GM18520 (cell line): ENCODE results near the gene TM4SF20.

Source experiments
- ATAC-seq: cut with Tn5 transposase; IDR thresholded peaks from one replicate; pipeline ENCODE4 v1.9.1; 2021; ENCODE audit not compliant: unreplicated experiment

Gene TM4SF20

GRCh38 chr2:227379095-227379494, at the start of gene TM4SF20:
TM4SF20 (minus strand) TSS chr2:227379306; CDS start chr2:227379268, 38 bp downstream.
- no peak for ATAC-seq

- no peak for ATAC-seq
Observed at GRCh38 chr2:227428731-227429285, 49.7 kb upstream of the TM4SF20 start.

GRCh38 chr2:227423656-227424499, 44.8 kb upstream of the TM4SF20 start:
- ATAC-seq = no peak

DNA sequence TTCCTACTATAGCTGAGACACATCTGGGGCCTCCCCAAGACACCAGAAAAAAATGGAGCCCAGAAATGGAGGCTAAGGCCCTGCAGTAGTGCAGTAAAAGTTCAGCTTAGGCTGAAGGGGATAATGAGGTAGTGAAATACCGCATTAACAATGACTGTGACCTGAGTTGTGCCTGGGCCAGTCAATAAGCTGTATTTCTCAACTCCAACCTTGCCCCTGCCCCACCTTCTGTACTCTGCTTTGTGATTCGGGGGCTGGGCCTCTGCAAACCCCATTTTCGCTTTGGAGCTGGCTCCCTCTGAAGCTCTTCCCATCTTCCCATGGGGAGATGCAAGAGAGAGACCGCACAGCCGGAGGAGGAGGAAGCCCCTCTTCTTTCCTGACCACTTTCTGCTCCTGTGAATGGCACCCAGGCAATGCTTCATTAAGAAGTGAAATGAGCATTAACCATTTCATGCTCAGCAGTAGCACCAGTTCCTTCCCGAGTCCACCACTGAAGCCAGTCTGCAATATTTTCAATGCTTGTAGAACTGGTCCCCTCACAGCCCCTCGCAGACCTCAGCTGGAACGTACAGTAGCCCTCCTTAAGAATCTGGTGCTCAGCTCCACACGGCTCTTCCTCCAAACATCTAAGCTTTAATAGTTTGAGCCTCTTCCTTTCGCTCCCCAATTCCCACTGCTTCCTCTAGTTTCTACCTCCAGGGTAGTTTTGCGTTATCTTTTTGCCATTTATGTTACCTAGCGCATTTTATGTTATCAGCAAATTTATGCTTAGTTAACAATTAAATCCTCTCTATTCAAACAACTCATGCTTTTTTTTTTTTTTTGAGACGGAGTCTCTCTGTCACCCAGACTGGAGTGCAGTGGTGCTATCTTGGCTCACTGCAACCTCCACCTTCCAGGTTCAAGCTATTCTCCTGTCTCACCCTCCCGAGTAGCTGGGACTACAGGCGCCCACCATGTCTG, 41.3 kb upstream of the TM4SF20 start:
- ATAC-seq = no peak

GRCh38 chr2:227416701-227417100, 37.6 kb upstream of the TM4SF20 start:
- ATAC-seq = no peak

- no peak for ATAC-seq
Observed at GRCh38 chr2:227415538-227416424, 36.7 kb upstream of the TM4SF20 start.

- no peak for ATAC-seq
Observed at GRCh38 chr2:227414846-227415245, 35.7 kb upstream of the TM4SF20 start.

GRCh38 chr2:227413371-227413770, 34.3 kb upstream of the TM4SF20 start:
- no peak for ATAC-seq

DNA sequence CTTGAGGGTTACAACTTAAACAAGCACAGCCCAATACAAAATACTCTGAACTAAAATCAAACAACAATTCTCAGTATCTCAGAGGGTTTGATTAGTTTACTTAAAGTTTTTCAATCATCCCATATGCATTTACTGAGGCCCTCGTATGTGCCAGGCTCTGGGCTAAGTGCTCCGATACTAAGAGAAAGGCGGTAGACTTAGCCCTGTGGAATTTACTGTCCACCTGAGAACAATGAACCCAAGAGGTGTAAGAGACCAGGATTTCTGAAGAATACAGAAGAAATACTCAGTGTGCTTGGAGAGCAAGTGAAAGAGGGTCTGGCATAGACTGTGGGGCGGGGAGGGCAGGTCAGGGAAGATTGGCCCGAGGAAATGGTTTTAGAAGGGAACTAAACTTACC, 33.8 kb upstream of the TM4SF20 start:
- ATAC-seq = no peak

GRCh38 chr2:227411990-227412350, 32.9 kb upstream of the TM4SF20 start:
- no peak for ATAC-seq

DNA sequence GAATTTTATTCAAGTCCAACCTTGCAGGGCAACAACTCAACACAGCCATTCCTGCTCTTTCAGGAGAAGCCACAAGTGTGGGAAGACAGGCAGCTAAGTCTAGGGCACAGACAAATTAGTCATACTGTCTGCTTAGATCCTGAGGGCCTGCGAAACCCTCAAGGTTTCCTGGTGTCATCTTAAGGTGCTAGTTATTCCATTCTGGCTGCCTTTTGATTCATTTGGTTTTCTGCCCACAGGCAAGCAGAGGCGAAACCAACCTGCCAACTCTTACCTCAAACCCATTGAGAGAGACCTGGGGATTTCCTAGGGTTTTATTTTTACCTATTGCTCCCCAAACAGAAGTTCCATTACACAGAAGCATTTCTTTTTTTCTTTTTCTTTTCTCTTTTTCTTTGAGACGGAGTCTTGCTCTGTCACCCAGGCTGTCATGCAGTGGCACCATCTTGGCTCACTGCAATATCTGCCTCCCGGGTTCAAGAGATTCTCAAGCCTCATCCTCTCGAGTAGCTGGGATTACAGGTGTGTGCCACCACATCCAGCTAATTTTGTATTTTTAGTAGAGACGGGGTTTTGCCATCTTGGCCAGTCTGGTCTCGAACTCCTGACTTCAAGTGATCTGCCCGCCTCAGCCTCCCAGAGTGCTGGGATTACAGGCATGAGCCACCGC, 32.3 kb upstream of the TM4SF20 start:
- peak; percentile 74 for ATAC-seq

DNA sequence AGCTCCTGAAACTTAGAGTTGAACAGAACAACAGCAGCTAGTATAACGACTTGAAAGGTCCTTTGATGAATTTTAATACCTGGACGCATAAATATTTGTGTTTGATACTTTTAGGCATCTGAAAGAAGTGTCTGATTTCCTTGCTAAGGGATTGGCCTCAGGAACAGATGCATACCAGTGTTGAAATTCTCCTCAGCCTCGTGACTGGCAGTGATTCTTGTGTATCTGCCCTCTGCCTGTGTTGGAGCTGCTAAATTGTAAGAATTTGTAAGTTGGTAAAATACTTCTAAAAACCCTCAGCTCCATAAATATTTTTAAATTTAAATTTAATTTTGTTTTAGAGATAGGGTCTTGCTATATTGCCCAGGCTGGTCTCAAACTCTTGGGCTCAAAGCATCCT, 31.1 kb upstream of the TM4SF20 start:
- no peak for ATAC-seq

DNA sequence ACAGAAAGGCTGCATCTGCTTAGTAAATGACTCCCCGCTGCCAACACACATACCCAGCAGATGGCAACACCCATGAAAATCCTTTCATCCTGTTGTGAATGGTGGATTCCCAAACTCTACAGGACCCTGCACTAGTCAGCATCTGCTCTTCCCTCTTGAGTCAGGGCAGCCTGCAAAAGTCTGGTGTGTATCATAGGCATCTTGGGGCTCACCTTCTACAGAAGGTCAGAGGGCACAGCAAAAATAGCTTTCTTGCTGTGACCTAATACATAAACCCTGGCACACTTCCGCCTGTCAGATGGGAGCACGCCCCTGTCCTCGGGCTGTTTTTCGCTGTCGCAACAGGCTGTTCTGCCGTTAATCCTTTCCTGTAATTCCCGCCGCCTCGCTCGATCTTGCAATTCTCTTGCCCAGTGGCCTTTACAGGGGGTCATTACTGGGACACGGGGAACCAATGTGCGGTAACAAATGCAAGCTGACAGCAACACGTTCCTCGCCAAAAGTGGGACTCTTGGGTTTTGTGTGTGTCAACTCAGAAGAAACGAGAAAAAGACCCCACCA, 28.6 kb upstream of the TM4SF20 start:
- ATAC-seq = no peak

DNA sequence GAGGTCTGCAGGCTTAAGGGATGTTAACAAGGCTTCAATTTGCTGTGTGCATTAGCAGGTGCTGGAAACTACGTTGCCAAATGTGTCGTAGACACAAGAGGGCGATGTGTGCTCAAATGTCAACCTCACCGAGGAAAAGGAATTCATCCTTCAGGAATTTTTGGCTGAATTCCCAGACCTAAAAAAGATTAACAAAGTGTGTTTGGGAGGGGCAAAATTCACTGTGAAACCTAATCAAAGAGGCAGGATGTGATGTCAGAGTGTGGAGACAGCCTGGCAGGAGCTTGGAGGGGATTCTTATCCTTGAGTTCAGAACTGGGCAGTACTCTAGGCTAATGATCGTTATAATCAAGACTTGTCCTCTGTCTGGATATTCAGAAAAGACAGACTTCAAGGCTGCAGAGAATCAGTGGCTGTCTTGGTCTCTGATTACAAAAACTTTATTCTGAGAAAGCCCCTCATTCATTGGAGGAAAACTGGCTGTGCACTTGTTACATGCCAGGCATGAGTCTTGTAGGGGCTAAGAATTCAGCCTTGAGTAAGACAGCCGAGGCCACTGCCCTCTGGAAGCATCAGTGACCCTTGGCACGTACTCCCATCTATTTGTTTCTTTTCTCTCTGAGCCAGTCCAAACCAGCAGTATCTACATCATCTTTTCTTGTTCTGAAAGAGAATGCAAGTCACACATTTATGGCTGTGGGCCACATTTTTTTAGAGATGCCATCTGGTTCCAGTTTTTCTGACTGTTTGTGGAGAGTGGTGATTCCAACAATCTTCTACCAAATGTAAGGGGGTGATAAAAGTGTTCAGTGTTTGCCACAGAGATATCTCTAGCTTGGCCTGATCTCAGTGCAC, 27.3 kb upstream of the TM4SF20 start:
- ATAC-seq = no peak

DNA sequence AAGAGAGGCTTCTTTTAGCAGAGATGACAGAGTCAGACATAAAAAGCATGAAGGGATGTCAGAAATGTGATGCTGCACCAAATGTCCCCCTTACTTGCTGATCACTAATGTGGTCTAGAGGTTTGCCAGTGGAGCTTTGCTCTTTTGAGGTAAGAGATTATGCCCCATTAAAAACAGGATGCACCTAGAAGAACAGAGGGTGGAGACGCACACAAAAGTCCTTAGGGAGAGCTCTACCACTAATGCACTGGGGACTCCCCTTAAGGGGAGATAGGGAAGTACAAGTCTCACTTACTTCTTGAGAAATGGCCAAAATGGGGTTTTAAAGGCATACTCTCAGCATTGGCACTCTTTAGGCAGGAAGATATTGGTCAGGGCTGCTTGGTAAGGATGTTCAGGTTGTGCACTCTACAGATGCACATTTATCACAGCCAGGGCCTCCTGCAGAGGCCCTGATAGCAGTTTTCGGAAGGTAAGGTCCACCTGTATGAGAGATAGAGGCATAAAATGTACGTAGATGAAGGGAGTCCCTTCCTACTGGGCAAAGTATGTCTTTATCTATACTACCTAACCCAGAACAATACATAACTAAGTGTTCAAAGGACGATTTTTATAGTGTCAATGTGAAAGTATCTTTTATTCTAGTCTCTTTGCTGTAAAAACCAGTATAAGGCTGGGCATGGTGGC, 25.6 kb upstream of the TM4SF20 start:
- no peak for ATAC-seq

DNA sequence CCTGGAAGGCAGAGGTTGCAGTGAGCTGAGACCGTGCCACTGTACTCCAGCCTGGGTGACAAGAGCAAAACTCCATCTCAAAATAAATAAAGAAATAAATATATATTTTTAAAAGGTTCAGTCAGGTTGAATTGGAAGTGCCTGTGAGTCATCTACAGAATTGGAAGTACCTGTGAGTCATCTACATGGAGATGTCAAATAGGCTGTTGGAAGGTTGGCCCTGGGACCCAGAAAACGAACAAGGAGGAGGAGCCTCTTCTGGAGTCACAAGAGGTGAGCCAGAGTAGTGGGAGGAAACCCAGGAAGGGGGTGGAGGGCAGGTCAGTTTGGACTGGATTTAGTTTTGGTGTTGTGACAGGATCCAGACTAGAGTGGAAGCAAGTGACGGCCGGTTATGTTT, 23.9 kb upstream of the TM4SF20 start:
- no peak for ATAC-seq

- ATAC-seq = no peak
Observed at GRCh38 chr2:227402321-227402720, 23.2 kb upstream of the TM4SF20 start.

- ATAC-seq = no peak
Observed at GRCh38 chr2:227401550-227401949, 22.4 kb upstream of the TM4SF20 start.
